Suprapubic skin (tissue), 3 donors: ENCODE data around the gene PNLDC1.

Source experiments
- POLR2A ChIP-seq, 2 donors: fragments of 450-650 bp; IDR thresholded peaks; one replicate each; pipeline ENCODE4 v1.6.1; 2017; ENCODE audit warnings: antibody characterized with exemption in 2 of 2, mild to moderate bottlenecking in 2 of 2, moderate library complexity in 2 of 2
- TF ChIP-seq, protein P1 (sequence below), 2 donors: fragments of 200-600 bp in 1 of 2; fragments of 450-650 bp in 1 of 2; sonication (generic) in 1 of 2; IDR thresholded peaks; one replicate each; pipeline ENCODE4 v1.5.1; 2016 to 2019; ENCODE audit warnings: antibody characterized with exemption in 2 of 2, mild to moderate bottlenecking in 1 of 2, moderate library complexity in 1 of 2

DNA sequence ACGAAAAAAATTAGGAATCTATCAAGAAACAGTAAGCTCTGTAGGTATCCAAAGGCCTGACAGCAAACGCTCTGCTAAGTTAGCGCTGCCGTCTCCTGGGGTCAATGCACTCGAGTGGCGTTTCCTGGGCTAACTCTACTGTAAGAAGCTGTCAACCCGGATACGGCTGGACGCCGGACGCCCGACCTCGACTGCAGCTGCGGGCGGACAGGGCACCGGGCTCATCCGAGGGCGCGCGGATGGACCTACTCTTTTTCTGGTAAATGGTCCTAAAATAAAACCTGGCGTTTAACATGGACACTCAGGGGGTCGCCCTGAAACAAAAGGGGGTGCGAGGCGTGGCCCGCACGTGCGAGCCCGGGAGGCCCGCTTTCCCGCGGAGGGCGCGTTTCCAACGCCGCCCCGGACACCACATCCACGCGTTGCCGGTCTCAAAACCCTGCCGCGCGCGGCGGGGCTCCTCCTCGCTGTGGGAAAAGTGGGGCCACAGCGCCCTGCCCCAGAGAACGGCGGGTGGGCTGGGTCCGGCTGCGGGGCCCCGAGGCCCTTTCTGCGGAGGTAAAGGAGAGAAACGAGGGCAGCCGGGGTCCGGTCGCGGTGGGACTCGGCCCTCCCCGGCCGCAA lies 11.2 kb upstream of the PNLDC1 start:
- TF ChIP-seq, protein P1, sequence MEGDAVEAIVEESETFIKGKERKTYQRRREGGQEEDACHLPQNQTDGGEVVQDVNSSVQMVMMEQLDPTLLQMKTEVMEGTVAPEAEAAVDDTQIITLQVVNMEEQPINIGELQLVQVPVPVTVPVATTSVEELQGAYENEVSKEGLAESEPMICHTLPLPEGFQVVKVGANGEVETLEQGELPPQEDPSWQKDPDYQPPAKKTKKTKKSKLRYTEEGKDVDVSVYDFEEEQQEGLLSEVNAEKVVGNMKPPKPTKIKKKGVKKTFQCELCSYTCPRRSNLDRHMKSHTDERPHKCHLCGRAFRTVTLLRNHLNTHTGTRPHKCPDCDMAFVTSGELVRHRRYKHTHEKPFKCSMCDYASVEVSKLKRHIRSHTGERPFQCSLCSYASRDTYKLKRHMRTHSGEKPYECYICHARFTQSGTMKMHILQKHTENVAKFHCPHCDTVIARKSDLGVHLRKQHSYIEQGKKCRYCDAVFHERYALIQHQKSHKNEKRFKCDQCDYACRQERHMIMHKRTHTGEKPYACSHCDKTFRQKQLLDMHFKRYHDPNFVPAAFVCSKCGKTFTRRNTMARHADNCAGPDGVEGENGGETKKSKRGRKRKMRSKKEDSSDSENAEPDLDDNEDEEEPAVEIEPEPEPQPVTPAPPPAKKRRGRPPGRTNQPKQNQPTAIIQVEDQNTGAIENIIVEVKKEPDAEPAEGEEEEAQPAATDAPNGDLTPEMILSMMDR (IDR thresholded peaks at IDR 0.05), result no peak
- TF ChIP-seq POLR2A (IDR thresholded peaks at IDR 0.05), result no peak
